HG02943 (cell line): Measurements from ENCODE around the gene USP17L29.
"Not testable (repeated sequence)": the region's sequence is repeated elsewhere in the genome, so short reads cannot be mapped to it uniquely, and the experiment has no call there.

Source experiments
- ATAC-seq: cut with Tn5 transposase; IDR thresholded peaks from one replicate; pipeline ENCODE4 v1.9.1; 2021; ENCODE audit warnings: mild to moderate bottlenecking, low read depth, moderate library complexity; ENCODE audit not compliant: unreplicated experiment

Gene USP17L29

GRCh38 chr4:9353338-9353737 is at the start of gene USP17L29:
Gene USP17L29, plus strand, starts transcription at chr4:9353638. Its CDS starts 0 bp downstream, at chr4:9353638.
- ATAC-seq: not testable (repeated sequence)

GRCh38 chr4:9324191-9324590 is 29.2 kb upstream of the USP17L29 start:
- ATAC-seq: not testable (repeated sequence)

- ATAC-seq: not testable (repeated sequence)
Observed at GRCh38 chr4:9324865-9325264, 28.6 kb upstream of the USP17L29 start, which contains the start of gene USP17L24. Gene USP17L24, plus strand, starts transcription at chr4:9325165. Its CDS starts 0 bp downstream, at chr4:9325165.

- ATAC-seq: not testable (repeated sequence)
Observed at GRCh38 chr4:9329611-9330010, 23.8 kb upstream of the USP17L29 start, which contains the start of gene USP17L25. Gene USP17L25, plus strand, starts transcription at chr4:9329911. Its CDS starts 0 bp downstream, at chr4:9329911.

GRCh38 chr4:9334358-9334757 is 19.1 kb upstream of the USP17L29 start, which contains the start of gene USP17L26:
Gene USP17L26, plus strand, starts transcription at chr4:9334658. Its CDS starts 0 bp downstream, at chr4:9334658.
- not testable (repeated sequence) for ATAC-seq

- ATAC-seq: not testable (repeated sequence)
Observed at GRCh38 chr4:9339103-9339502, 14.3 kb upstream of the USP17L29 start, which contains the start of gene USP17L5. Gene USP17L5, plus strand, starts transcription at chr4:9339403. Its CDS starts 0 bp downstream, at chr4:9339403.

- ATAC-seq: not testable (repeated sequence)
Observed at GRCh38 chr4:9343848-9344247, 9.6 kb upstream of the USP17L29 start, which contains the start of gene USP17L27. Gene USP17L27, plus strand, starts transcription at chr4:9344148. Its CDS starts 0 bp downstream, at chr4:9344148.

GRCh38 chr4:9348593-9348992 is 4.8 kb upstream of the USP17L29 start, which contains the start of gene USP17L28:
Gene USP17L28, plus strand, starts transcription at chr4:9348893. Its CDS starts 0 bp downstream, at chr4:9348893.
- ATAC-seq: not testable (repeated sequence)

- ATAC-seq: not testable (repeated sequence)
Observed at GRCh38 chr4:9350866-9351265, 2.6 kb upstream of the USP17L29 start.

- ATAC-seq: not testable (repeated sequence)
Observed at GRCh38 chr4:9362829-9363228, 9.4 kb downstream of the USP17L29 start, which contains the start of gene USP17L30. Gene USP17L30, plus strand, starts transcription at chr4:9363129. Its CDS starts 0 bp downstream, at chr4:9363129.

- not testable (repeated sequence) for ATAC-seq
Observed at GRCh38 chr4:9379881-9380280, 26.4 kb downstream of the USP17L29 start.

GRCh38 chr4:9381012-9381534 is 27.6 kb downstream of the USP17L29 start:
- ATAC-seq: not testable (repeated sequence)

- ATAC-seq: no peak
Observed at GRCh38 chr4:9384126-9384525, 30.7 kb downstream of the USP17L29 start.

- not testable (repeated sequence) for ATAC-seq
Observed at GRCh38 chr4:9389001-9389400, 35.6 kb downstream of the USP17L29 start.
